B cell (primary cell): Measurements from ENCODE around the gene SEMA6C. TPM values are rescaled to one million over a fixed set of nuclear protein-coding genes. Genes with fewer than 3 reads are reported as not detected.
"Not testable (repeated sequence)": the region's sequence is repeated elsewhere in the genome, so short reads cannot be mapped to it uniquely, and the experiment has no call there.

Experiments
- ATAC-seq: fragments of 200-7000 bp; cut with Tn5 transposase; one replicate; pipeline ENCODE4 v1.10.0; 2021; ENCODE audit warnings: low read depth, mild to moderate bottlenecking, moderate number of reproducible peaks, moderate library complexity
- CTCF ChIA-PET: fragments of 350-600 bp; sonication (Branson Sonifier 250); formaldehyde crosslinking; loops from one replicate; lab custom pipeline; 2021; ENCODE audit warnings: antibody characterized with exemption, inconsistent platforms; lab: Charles Lee
- POLR2A ChIA-PET: fragments of 350-600 bp; sonication (Branson Sonifier 250); formaldehyde crosslinking; loops from one replicate; lab custom pipeline; 2021; ENCODE audit warnings: antibody characterized with exemption; lab: Charles Lee
- DNase-seq: peaks from one replicate; pipeline ENCODE4 v3.0.0; 2013
- H2AFZ ChIP-seq: 2 replicates; pipeline ENCODE4 v1.6.1; 2012; ENCODE audit warnings: mild to moderate bottlenecking, low read depth, low read length; ENCODE audit not compliant: insufficient read depth, poor library complexity, severe bottlenecking
- H3K27ac ChIP-seq, 2 donors: 1 replicate in 1 of 2; 2 replicates in 1 of 2; pipeline ENCODE4 v1.5.1; 2012 to 2013; ENCODE audit warnings: low read length in 2 of 2, mild to moderate bottlenecking in 2 of 2, moderate library complexity in 1 of 2
- H3K27me3 ChIP-seq, 4 experiments: fragments of 200-600 bp in 1 of 4; sonication (generic) in 1 of 4; replicated peaks in 1 of 4; 1 replicate in 2 of 4; 2 replicates in 2 of 4; pipeline versions ENCODE4 v1.6.1 to v1.7.0; 2013 to 2016; ENCODE audit warnings: low read length in 3 of 4, mild to moderate bottlenecking in 2 of 4, mixed read lengths in 1 of 4, moderate library complexity in 1 of 4; ENCODE audit not compliant: insufficient read depth in 4 of 4, control insufficient read depth in 3 of 4; ENCODE audit errors: control extremely low read depth in 1 of 4
- H3K36me3 ChIP-seq, 2 experiments: replicated peaks in 1 of 2; 1 replicate in 1 of 2; 2 replicates in 1 of 2; pipeline versions ENCODE4 v1.6.1 to v1.7.1; 2013; ENCODE audit warnings: low read length in 1 of 2; ENCODE audit not compliant: insufficient read depth in 2 of 2, control insufficient read depth in 1 of 2; ENCODE audit errors: control extremely low read depth in 1 of 2, extremely low read depth in 1 of 2
- H3K4me1 ChIP-seq, 2 donors: fragments of 200-600 bp in 1 of 2; sonication (generic) in 1 of 2; 1 replicate in 1 of 2; 2 replicates in 1 of 2; pipeline versions ENCODE4 v1.5.1 to v1.6.1; 2013 to 2017; ENCODE audit warnings: low read length in 2 of 2; ENCODE audit not compliant: control insufficient read depth in 2 of 2, insufficient read depth in 2 of 2
- H3K4me2 ChIP-seq: replicated peaks from 2 replicates; pipeline ENCODE3; 2012; ENCODE audit warnings: mild to moderate bottlenecking, low read depth, low read length; ENCODE audit not compliant: poor library complexity, severe bottlenecking
- H3K4me3 ChIP-seq, 5 experiments: fragments of 200-600 bp in 1 of 5; sonication (generic) in 1 of 5; 1 replicate in 3 of 5; 2 replicates in 2 of 5; pipeline versions ENCODE4 v1.5.1 to v1.7.0; 2011 to 2016; ENCODE audit warnings: low read length in 4 of 5, mild to moderate bottlenecking in 4 of 5, low read depth in 2 of 5, control low read depth in 1 of 5, moderate library complexity in 1 of 5; ENCODE audit not compliant: insufficient read depth in 1 of 5; ENCODE audit errors: control extremely low read depth in 1 of 5, extremely low read depth in 1 of 5
- H3K79me2 ChIP-seq: fragments of 200-600 bp; sonication (generic); one replicate; pipeline ENCODE4 v1.6.0; 2016; ENCODE audit warnings: low read length; ENCODE audit not compliant: control insufficient read depth, insufficient read depth
- H3K9ac ChIP-seq: fragments of 200-600 bp; sonication (generic); 2 replicates; pipeline ENCODE4 v1.6.1; 2017; ENCODE audit warnings: mild to moderate bottlenecking, low read length, moderate library complexity
- H3K9me3 ChIP-seq, 3 donors: one replicate each; pipeline versions ENCODE4 v1.6.1 to v1.7.1; 2013; ENCODE audit warnings: low read length in 2 of 3; ENCODE audit not compliant: control insufficient read depth in 2 of 3, insufficient read depth in 1 of 3; ENCODE audit errors: control extremely low read depth in 1 of 3
- H4K20me1 ChIP-seq: 2 replicates; pipeline ENCODE4 v1.6.0; 2012; ENCODE audit warnings: mild to moderate bottlenecking, low read length; ENCODE audit not compliant: insufficient read depth, control insufficient read depth, poor library complexity, severe bottlenecking
- H3K27ac Mint-ChIP-seq: one replicate; pipeline ENCODE4 v1.8.0; 2021; ENCODE audit warnings: mixed read lengths
- H3K27me3 Mint-ChIP-seq: one replicate; pipeline ENCODE4 v1.8.0; 2021; ENCODE audit warnings: mixed read lengths
- H3K4me1 Mint-ChIP-seq: one replicate; pipeline ENCODE4 v1.8.0; 2021; ENCODE audit warnings: mixed read lengths
- H3K4me3 Mint-ChIP-seq: one replicate; pipeline ENCODE4 v1.8.0; 2021; ENCODE audit warnings: mixed read lengths
- H3K9me3 Mint-ChIP-seq: one replicate; pipeline ENCODE4 v1.8.0; 2022; ENCODE audit warnings: mixed read lengths; ENCODE audit not compliant: insufficient read depth
- CTCF ChIP-seq: fragments of 200-600 bp; IDR thresholded peaks from one replicate; pipeline ENCODE4 v1.8.0; 2022; ENCODE audit warnings: antibody characterized with exemption, mild to moderate bottlenecking
- EZH2 ChIP-seq: IDR thresholded peaks from 2 replicates; pipeline ENCODE4 v1.6.1; 2012; ENCODE audit warnings: borderline replicate concordance, low read depth, mild to moderate bottlenecking, moderate library complexity, low read length; ENCODE audit not compliant: insufficient read depth, poor library complexity, severe bottlenecking
- WGBS: methylation state at CpG from one replicate; pipeline ENCODE4 v1.1.5; 2013; ENCODE audit warnings: missing lambda C conversion rate; ENCODE audit not compliant: insufficient coverage; 5-methylcytosine and 5-hydroxymethylcytosine counted together
- intact Hi-C: fragments of 100-400 bp; cut with micrococcal nuclease; formaldehyde crosslinking; loops from one replicate; pipeline ENCODE4 v1.10.0; 2022
- polyA minus RNA-seq: library from RNA; depleted of rRNA, polyadenylated mRNA; stranded (reverse); fragments of >200 nt; gene quantifications from 2 replicates; pipeline ENCODE4 v1.2.3, GENCODE V29; 2012
- polyA plus RNA-seq: library from polyadenylated mRNA; depleted of rRNA; stranded (reverse); fragments of >200 nt; gene quantifications from 2 replicates; pipeline ENCODE4 v1.2.3, GENCODE V29; 2012
- total RNA-seq, 2 donors: library from RNA; stranded (reverse); fragments of 120-200 nt in 1 of 2; gene quantifications; 1 replicate in 1 of 2; 2 replicates in 1 of 2; pipeline versions ENCODE4 v1.2.3 to v1.2.4, GENCODE V29; 2013 to 2022

Gene SEMA6C
- total RNA-seq (0.86 and 1.5 TPM in 2 replicates), polyA plus RNA-seq (0.81 and 1.3 TPM in 2 replicates), polyA minus RNA-seq (0.14 and 0.26 TPM in 2 replicates)
- total RNA-seq (2013), result 1.1 TPM

GRCh38 chr1:151146412-151147131, at the start of gene SEMA6C:
TSS of gene SEMA6C (minus strand) at chr1:151146631. CDS start at chr1:151142621, 4,010 bp downstream.
- H3K27me3 ChIP-seq, result peaks cover 0 to 20% (median 8%) of the 10 kb centered on the region in 4 experiments
- under 1% methylated on average over 59 of the region's 61 CpGs for WGBS
- H4K20me1 ChIP-seq, result no peaks in the 10 kb centered on the region
- intact Hi-C loops, result loop anchor here (1.0 to 2.0 kb wide), 5 partner anchors 10 to 167 kb away; partner anchors contain the start of genes GABPB2, SCNM1 and TNFAIP8L2
- Mint-ChIP-seq H3K9me3 (no peaks in the 10 kb centered on the region), H3K4me3 (peak within 1 kb of the TSS; percentile 94), H3K27ac (peak within 1 kb of the TSS; percentile 20), H3K4me1 (peaks cover 23% of the 10 kb centered on the region), H3K27me3 (peaks cover 9% of the 10 kb centered on the region)
- peak within 1 kb of the TSS; percentile 98 for H3K4me2 ChIP-seq
- POLR2A ChIA-PET, result no interaction called here
- CTCF ChIA-PET, result interaction anchor here (1.2 to 2.2 kb wide), 3 partner anchors 11 to 76 kb away, joined by 3 to 12 read pairs (median 12); partner anchors contain the start of genes GABPB2 and TNFAIP8L2
- peak within 1 kb of the TSS; percentile 99 for H2AFZ ChIP-seq
- ATAC-seq (peak; percentile 100), DNase-seq (peak; percentile 86)
- TF ChIP-seq CTCF (no peak), EZH2 (no peak)
- peak within 1 kb of the TSS in 1 of 2 donors; percentile 43 for H3K27ac ChIP-seq
- H3K4me3 ChIP-seq, result peak within 1 kb of the TSS; percentile 59 to 86 (median 84)
- H3K9me3 ChIP-seq, result peaks cover 0 to 8% (median 0%) of the 10 kb centered on the region in 3 donors
- H3K4me1 ChIP-seq, result peaks cover 15 to 19% of the 10 kb centered on the region in 2 donors
- H3K9ac ChIP-seq, result peak within 1 kb of the TSS; percentile 85
- no peaks in the 10 kb centered on the region for H3K79me2 ChIP-seq
- H3K36me3 ChIP-seq, result no peaks in the 10 kb centered on the region

- ChIA-PET CTCF (interaction anchor here (0.5 to 2.0 kb wide), 9 partner anchors 17 to 257 kb away, joined by 3 to 8 read pairs (median 3); no protein-coding TSS in a partner anchor), POLR2A (interaction anchor here (0.6 kb wide), 1 partner anchor 21 kb away, joined by 4 read pairs; no protein-coding TSS in a partner anchor)
- H4K20me1 ChIP-seq, H3K9ac ChIP-seq, H3K36me3 ChIP-seq, H3K4me3 ChIP-seq, H3K9me3 ChIP-seq, H3K9me3 Mint-ChIP-seq, ATAC-seq, H3K4me3 Mint-ChIP-seq, H2AFZ ChIP-seq, H3K27me3 Mint-ChIP-seq, DNase-seq, H3K27ac ChIP-seq, H3K4me2 ChIP-seq, H3K27ac Mint-ChIP-seq, H3K27me3 ChIP-seq: not testable (repeated sequence)
- peaks cover 32% of the 10 kb centered on the region for H3K4me1 Mint-ChIP-seq
- intact Hi-C loops, result loop anchor here (5.0 kb wide), 1 partner anchor 132 kb away; the partner anchor contains the start of gene PI4KB
- peaks cover 22% of the 10 kb centered on the region for H3K79me2 ChIP-seq
- H3K4me1 ChIP-seq, result peaks cover 14 to 22% of the 10 kb centered on the region in 2 donors
- WGBS, result 88% methylated on average over 10 of the region's 17 CpGs
Observed at GRCh38 chr1:151194894-151195594, 48.6 kb upstream of the SEMA6C start.
